HG03442 (cell line): ENCODE measurements around the gene CDC42EP2.

Experiments used
- ATAC-seq: cut with Tn5 transposase; IDR thresholded peaks from one replicate; pipeline ENCODE4 v1.9.1; 2021; ENCODE audit warnings: mild to moderate bottlenecking, moderate library complexity; ENCODE audit not compliant: unreplicated experiment

CDC42EP2 gene

DNA sequence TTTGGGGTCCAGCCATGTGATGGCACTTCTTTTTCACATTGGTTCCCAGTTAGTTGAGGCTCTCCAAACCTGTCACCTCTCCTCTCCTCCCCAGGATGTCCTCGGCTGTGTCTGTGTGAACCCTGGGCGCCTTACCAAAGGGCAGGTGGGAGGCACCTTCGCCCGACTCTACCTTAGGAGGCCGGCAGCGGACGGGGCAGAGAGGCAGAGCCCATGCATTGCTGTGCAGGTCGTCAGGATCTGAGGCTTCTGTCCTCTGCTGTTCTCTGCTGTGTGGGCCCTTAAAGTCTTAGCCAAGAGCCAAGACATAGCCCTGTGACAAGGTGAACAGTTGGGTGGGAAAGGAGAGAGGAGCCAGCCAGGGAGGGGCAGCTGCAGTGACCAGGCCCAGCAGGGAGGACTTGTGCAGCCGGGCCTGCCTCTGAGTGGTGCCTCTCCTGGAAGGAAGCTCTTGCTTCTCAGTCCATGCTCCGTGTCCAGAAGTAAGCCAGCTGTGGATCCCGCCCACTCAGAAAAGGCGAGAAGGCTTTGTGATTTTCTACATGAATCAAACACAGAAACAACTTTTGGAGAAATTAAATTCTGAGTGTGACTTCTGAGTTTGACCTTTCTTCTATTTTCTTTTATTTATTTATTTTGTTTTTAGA lies 17.5 kb upstream of the CDC42EP2 start:
- no peak for ATAC-seq

DNA sequence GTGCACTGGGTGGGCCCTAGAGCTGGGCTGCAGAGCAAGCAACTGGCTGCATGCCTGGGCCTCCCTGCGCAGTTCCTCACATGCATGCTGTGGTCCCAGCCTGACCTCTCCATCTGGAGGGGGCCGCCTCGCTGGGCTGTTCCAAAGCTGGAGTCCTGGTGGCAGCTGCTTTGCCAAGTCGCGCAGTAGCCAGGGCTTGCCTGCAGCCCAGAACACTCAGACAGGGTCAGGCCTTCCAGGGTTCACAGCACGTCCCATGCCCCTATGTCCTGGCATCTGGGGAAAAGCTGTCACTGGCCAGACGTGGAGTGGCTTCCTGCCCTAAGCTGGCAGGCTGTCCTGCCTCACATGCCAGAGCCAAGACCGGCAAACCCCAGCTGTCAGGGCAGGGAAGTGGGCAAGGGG lies 16.5 kb upstream of the CDC42EP2 start:
- no peak for ATAC-seq

DNA sequence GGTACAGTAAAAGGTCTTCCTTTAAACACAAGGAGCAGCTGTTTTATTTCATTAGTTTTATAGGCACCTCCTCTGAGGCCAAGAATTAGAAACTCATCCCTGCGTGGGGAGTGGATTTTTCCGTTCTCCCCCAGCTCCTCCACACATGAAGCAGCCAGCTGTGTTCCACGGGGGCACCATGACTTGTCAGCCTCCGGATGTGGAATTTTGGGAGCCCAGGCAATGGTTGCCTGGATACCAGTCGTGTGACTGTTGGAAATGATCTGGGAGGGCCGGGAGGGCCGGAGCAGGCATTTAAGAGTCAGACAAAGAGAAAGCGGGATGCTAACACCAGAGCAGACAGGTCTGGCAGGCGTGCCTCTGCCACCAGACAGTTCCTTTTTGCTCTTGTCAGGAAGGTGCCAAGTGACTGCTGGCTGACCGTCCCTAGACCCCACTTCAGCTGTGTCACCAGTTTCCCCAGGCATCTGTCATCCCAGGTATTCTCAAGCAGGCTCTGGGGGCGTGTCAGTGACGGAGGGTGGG lies 15.9 kb upstream of the CDC42EP2 start:
- no peak for ATAC-seq

GRCh38 chr11:65300621-65301275 lies 13.9 kb upstream of the CDC42EP2 start:
- ATAC-seq: no peak

DNA sequence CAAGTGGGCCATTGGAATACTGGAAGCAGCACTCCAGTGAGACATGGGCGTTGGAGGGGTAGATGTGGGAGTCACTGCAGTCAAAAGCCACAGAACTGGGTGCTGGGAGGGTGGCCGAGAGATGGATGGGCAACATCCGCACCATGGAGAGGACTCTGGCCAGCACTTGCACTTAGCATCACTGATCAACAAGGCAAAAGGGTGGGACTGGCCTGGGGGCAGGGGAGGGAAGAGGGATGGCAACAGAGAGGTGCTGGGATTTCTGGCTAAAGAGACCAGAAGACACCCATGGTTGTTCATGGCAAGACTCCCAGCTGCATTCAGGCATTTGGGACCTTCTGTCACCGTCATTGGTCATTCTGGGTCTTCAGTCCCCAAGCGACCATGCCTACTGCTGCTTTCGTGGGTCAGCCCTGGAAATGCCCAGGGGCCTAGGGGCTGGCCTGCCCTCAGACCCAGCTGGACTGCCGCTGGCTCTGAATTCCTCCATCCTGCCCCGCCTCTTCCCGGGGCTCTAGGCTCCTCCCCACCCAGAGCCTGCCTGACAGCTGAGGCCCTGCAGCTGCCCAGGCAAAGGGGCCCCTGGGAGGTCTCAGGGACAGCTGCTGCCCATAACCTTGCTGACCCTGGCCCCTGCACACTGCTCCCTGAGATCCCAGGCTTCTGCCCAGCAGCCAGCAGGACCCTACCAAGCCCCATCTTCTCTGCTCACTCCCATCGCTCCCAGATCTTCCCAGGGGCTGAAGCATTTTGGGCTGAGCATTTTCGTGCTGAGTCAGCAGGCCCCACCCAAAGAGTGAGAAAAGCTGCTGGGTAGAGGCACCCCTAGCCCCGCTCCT lies 13.0 kb upstream of the CDC42EP2 start:
- no peak for ATAC-seq

GRCh38 chr11:65303555-65303954 lies 11.1 kb upstream of the CDC42EP2 start:
- no peak for ATAC-seq

- no peak for ATAC-seq
Observed at GRCh38 chr11:65304110-65304509, 10.6 kb upstream of the CDC42EP2 start.

DNA sequence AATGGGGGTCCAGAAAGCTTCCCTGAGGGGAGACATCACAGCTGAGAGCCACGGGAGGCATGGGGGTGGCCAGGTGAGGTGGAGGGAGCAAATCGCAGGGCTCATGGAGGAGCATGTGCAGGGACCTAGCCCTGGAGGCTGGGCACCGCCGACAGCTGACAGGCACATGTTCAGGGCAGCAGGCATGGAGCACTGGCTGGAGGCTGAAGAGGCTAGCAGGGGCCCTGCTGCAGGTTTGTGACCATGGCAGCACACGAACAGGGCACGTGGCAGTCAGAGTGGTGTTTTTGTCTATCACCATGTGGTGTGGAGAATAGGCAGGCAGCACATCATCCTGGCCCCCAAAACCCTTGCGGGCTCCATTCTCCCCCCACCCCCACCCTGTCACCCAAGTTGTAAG lies 10.1 kb upstream of the CDC42EP2 start:
- no peak for ATAC-seq

DNA sequence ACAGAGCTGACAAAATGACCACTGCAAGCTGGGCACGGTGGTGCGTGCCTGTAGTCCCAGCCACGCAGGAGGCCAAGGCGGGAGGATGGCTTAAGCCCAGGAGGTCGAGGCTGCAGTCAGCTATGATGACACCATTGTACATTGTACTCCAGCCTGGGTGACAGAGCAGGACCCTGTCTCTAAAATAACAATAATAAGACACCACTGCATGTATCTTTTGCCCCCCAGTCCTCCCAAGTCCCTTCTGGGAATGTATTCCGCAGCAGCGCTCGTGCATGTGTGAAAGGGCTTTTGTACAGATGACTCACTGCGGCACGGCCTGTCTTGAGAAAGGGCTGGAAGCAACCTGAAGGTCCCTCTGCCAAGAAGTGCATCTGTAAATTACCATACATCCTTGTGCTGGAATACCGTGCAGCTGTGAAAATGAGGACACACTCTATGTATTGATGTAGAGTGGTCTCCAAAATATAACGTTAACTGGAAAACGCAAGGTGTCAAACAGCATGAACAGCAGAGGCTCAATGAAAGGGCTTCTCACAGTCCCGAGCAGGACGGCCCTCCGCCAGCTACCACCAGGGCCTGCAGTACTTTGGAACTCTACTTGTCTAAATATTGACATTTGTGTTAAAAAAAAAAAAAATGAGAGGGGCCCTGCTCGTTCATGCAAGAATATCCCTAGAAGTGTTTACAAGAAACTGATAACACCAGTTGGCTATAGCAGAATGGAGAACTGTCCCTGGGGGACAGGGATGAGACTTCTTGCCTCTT lies 9.0 kb upstream of the CDC42EP2 start:
- no peak for ATAC-seq

GRCh38 chr11:65307298-65308229 lies 7.1 kb upstream of the CDC42EP2 start:
- ATAC-seq: no peak

DNA sequence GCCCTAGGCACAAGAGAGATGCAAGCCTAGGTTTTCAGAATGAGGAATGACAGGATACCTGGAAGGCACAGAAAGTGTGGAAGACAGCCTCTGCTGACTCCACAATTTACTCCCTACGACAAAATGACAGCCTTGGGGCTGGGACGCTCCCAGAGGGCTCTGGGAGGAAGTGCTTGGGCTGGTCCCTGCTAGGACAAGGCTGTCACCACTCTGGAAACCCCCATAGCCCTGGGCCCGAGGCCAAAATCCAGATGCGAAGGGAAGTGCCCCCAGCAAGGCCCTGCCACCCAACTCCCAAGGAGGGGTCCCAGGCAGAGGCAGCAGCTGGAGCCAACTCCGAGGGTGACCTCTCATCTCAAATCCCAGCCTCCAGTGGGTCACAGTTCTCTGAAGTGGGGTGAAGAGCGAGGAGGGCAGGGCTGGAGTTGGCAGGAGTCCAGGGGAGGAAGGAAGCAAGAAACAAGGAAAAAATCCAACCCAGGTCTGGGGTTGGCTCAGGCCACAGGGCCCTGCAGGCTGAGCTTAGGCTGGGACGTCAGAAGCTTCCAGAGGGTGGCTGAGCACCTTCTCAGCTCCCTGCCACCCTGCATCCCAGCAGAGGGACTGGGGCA lies 6.3 kb upstream of the CDC42EP2 start:
- no peak for ATAC-seq

DNA sequence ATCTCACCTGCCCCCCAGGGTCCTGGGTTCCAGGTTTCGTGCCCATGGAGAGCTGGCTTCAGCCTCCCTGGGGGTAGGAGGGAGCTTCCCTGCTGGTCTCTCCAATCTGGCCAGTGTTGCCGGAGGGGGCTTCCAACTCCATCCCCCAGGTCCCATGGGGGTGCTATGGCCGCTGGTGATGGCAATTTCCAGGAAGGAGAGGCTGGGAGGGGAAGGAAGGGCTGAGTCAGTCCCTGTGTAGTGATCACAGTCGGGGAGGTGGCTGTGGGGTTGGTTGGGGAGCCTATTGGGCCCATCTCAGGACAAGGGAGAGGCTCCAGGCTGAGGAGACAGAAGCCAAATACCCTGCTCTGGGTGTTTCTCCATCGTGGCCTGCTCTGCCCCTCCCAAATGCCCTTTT lies 5.7 kb upstream of the CDC42EP2 start:
- no peak for ATAC-seq

DNA sequence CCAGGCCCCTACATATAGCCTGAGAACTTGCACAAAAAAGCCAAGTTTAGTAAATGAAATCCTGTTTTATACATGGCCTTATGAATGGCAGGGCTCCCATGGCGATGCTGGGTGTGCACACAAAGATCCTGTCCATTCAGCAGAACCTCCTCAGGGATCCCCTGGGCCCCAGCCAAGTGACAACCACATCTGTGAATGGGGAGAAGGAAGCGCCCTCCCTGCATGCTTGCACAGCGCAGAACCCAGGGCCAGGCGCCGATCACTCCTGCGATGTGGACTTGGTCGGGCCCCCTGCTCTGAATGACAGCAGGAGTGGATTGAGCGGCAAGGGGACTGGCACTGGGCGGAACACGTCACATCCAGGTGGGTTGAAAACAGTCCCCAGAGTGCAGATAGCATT lies 4.5 kb upstream of the CDC42EP2 start:
- no peak for ATAC-seq

DNA sequence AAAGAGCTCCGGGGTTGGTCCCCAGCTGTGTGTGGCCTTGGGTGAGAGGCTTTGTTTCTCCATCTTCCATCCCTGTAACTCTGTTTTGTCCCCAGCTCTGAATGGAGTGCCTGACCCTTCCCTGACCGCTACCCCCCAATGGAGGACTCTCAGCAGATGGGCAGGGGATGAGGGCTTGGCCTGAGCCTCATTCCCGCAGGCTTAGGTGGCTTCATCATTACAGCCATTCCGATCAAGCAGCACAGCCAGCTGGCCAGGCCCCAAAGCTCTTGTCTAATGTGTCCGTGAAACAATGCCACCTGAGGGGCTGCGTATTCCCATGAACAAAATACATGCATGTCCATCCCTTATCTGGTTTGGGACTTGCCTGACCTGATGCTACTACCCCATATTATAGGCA lies 3.9 kb upstream of the CDC42EP2 start:
- no peak for ATAC-seq

- no peak for ATAC-seq
Observed at GRCh38 chr11:65311170-65311678, 3.4 kb upstream of the CDC42EP2 start.

GRCh38 chr11:65315204-65315865 lies 669 bp downstream of the CDC42EP2 start:
- ATAC-seq: no peak

DNA sequence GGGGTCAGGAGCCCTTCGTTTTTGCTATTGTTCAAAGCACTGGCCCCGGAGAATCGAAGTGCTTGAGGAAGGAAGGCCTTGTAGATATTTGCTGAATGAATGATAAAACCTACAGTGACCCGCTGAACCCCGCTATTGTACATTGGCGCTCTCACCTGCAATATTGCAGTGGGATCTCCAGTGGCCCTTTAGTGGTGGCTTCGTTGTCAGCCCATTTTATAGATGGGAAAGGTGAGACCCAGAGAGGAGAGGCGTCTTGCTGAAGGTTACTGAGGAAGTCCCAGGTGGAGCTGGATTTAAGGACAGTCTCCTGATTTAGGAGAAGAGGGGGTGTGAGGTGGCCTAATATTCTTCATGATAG lies 1.2 kb downstream of the CDC42EP2 start:
- no peak for ATAC-seq

DNA sequence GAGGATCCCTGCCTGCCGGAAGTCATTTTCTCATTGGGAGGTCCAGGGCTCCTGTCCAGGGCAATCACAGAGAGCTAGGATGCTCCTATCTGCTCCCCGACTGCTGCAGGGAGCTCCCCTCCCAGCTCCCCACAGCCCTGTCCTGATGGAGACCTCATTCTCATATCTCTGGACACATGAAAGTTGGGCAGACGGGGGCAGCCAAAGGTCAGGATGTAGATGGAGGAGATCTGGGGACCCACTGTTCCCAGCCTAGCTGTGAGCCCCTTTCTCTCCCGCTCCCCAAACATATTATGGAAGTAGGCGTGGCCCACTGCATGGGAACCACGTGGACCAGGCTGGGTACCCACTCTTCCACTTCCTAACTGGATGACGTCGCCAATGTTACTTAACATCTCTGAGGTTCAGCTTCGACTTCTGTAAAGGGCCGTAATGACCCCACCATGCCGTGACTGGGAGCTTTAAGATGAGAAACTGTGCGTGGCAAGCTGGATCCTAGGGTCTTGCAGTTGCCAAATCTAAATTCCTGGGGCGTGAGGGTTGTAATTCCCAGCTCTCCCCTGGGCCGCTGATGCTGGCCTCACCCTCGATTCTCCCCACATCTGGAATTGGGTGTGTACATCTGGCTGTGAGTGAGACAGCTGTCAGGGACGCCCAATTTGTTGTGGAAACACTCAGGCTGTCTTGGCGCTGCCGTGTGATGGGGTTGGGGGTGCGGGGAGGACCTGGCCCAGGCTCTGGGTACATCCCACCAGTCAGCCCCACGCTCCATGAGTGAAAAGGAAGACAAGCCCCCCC lies 1.8 kb downstream of the CDC42EP2 start:
- ATAC-seq: no peak
